Suprapubic skin (tissue), 3 donors: ENCODE measurements around the gene KRT77.

ENCODE experiments used
- POLR2A ChIP-seq, 2 donors: fragments of 450-650 bp; IDR thresholded peaks; one replicate each; pipeline ENCODE4 v1.6.1; 2017; ENCODE audit warnings: antibody characterized with exemption in 2 of 2, mild to moderate bottlenecking in 2 of 2, moderate library complexity in 2 of 2
- TF ChIP-seq, protein P1 (sequence below), 2 donors: fragments of 200-600 bp in 1 of 2; fragments of 450-650 bp in 1 of 2; sonication (generic) in 1 of 2; IDR thresholded peaks; one replicate each; pipeline ENCODE4 v1.5.1; 2016 to 2019; ENCODE audit warnings: antibody characterized with exemption in 2 of 2, mild to moderate bottlenecking in 1 of 2, moderate library complexity in 1 of 2

DNA sequence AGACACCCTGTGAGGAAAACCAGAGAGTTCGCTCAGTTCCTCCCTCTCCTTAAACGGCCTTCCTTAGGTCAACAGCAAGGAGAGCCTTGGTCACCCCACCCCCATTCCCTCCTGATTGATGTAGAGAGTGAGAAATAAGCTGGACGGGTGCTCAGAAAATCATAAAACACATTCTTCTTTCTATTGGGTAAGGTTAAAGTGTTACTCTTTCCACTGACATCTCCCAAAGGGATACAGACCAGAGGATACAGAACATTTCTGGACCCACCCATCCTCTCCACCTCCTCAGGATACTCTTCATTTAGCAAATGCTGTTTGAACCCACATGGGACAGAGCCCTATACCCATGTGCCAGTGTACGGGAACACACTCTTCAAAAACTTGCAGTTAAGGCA, 11.6 kb upstream of the KRT77 start:
- TF ChIP-seq, protein P1, sequence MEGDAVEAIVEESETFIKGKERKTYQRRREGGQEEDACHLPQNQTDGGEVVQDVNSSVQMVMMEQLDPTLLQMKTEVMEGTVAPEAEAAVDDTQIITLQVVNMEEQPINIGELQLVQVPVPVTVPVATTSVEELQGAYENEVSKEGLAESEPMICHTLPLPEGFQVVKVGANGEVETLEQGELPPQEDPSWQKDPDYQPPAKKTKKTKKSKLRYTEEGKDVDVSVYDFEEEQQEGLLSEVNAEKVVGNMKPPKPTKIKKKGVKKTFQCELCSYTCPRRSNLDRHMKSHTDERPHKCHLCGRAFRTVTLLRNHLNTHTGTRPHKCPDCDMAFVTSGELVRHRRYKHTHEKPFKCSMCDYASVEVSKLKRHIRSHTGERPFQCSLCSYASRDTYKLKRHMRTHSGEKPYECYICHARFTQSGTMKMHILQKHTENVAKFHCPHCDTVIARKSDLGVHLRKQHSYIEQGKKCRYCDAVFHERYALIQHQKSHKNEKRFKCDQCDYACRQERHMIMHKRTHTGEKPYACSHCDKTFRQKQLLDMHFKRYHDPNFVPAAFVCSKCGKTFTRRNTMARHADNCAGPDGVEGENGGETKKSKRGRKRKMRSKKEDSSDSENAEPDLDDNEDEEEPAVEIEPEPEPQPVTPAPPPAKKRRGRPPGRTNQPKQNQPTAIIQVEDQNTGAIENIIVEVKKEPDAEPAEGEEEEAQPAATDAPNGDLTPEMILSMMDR (IDR thresholded peaks at IDR 0.05): no peak
- no peak for TF ChIP-seq POLR2A (IDR thresholded peaks at IDR 0.05)
